Colon (tissue), 2 donors: ENCODE results near the gene RAPSN.

Experiments used
- FAIRE-seq: peaks from 2 replicates; lab custom pipeline; 2012; peaks lifted over from hg19 to GRCh38; lab: Jason Lieb, UNC
- donor health status: control.
- donor health status: control.

Gene RAPSN

DNA sequence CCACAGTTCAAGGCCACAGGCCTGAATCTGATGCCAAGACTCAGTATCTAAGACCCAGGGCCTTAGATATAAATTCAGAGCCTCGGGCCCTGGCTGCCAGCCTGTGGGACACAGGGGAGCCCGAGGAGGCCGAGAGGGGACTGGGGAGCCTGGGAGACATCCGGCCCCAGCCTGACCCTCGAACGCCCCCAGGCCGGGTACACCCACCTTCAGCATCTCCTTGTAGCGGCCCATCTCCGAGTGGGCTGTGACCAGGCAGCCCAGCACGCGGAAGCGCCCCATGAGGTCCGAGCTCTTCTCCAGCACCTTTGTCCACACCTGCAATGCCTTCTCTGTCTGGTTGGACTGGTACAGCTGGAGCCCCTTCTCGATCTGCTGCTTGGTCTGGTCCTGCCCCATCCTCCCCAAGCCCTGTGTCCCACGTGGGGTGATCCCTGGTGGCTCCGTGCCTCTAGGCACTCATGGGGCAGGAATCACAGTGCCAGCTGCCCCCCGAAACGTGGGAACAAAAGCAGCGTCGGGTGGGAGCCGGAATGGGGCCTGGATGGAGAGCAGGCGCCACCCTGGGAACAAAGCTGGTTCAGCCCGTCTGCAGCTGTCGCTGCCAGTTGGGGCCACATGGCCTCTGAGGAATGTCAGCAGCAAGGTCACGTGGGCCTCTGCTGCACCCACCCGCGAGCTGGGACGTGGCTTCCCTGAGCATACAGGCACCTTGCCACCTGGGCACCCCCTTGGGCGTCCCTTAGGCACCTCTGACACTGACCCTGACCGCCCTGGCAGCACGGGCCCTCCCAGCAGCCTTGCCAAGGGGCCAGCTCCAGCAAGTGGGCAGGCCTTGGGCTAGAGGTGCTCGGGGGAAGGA lies at the start of gene RAPSN:
Gene RAPSN, minus strand, starts transcription at position 571 of the 862 bp plus-strand sequence. Its CDS starts 172 bp downstream, at position 399.
- no peak for FAIRE-seq

DNA sequence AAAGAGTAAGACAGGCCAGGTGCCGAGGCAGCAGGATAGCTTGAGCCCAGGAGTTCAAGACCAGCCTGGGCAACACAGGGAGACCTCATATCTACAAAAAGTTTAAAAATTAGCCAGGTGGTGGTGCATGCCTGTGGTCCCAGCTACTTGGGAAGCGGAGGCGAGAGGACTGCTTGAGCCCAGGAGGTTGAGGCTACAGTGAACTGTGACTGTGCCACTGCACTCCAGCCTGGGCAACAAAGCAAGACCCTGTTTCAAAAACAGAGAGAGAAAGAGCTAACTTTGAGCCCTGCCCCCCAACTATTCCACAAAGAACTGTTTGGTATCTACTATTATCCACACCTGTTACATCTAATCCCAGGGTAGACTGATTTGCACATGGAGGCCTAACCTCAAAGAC lies 49.2 kb upstream of the RAPSN start:
- no peak for FAIRE-seq

DNA sequence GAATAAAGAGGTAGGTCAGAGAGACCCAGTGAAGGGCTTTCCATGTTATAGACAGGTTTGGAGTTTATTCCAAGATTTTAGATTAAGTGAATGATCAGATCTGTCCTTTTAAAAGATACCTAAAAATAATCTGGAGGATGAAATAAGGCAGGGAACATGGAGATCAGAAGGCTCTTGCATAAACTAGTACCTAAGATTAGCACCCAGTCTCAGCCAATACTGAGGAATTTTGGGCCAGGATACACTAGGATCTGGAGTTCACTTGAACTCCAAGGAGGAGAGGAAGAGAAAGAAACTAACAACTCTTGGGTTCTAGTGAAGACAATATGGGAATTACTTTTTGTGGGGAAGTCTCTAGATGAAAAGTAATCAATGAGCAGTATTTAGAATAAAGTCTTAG lies 47.9 kb upstream of the RAPSN start:
- no peak for FAIRE-seq

DNA sequence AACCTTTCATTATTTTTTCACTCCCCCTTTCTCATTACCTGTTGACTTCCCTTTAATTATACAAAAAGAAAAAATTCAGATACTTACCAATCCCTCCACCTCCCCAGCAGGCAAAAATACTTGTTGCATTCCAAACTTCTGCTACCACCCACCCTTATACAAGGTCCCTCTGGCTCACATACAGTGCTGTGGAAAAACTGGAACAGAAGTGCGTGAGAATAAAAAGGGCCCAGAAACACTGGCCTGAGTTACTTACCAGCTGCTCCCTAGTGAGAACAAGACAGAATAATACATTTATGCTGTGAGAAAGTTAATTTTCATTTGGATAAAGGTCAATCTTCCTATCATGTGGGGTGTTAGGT lies 46.9 kb upstream of the RAPSN start:
- FAIRE-seq, result no peak

GRCh38 chr11:47495011-47495855 lies 46.3 kb upstream of the RAPSN start:
- no peak for FAIRE-seq

- FAIRE-seq, result no peak
Measured at GRCh38 chr11:47489395-47489755, 40.4 kb upstream of the RAPSN start.

DNA sequence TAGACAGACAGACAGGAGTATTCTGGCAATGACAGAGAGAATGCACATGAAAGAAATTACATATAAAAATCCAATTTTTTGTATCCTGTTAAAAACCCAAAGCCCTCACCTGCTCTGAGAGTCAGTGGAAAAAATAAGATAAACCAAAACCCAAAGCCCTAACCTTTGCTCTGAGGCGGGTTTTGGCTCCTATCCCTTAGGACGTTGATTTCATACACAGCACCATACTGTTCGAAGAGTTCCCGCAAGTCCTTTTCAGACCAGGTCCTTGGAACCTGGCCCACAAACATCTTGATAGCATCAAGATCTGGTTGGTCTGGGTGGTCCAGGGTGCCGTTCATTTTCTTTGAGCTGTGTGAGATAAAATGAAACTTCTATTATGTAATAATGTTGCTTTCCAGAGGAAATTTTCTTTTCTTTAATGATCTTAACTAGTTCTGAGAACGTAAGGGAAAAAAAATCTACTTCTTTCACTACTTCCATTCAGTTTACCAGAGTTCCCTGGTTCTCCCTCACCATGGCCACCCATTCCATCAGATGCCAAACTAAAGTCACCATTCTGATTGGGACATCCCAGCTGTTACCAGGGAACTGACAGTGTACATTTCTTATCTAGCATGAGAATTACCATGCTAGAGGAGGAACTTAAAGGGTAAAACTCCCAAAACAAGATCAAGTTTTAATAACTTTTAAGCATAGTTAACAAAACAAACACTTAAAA lies 39.9 kb upstream of the RAPSN start:
- FAIRE-seq, result no peak

DNA sequence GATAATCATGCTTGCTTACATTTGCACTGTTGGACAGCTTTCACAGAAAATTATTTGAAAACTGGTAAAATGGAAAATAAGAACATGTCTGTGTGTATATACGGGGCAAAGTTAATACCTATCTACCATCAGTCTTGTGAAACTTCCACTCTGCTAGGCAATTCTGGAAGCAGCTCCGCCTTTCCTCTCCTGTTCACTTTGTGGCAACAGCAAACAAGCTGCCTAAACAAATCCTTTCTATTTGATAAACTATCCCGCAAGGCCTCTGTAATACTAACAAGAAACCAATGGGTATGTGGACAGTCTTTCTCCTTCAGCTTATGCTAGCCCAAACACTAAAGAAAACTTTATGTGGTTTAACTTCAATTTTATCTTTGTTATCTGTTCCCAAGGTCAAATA lies 39.2 kb upstream of the RAPSN start:
- FAIRE-seq, result no peak

GRCh38 chr11:47487421-47487820 lies 38.5 kb upstream of the RAPSN start:
- FAIRE-seq, result no peak

DNA sequence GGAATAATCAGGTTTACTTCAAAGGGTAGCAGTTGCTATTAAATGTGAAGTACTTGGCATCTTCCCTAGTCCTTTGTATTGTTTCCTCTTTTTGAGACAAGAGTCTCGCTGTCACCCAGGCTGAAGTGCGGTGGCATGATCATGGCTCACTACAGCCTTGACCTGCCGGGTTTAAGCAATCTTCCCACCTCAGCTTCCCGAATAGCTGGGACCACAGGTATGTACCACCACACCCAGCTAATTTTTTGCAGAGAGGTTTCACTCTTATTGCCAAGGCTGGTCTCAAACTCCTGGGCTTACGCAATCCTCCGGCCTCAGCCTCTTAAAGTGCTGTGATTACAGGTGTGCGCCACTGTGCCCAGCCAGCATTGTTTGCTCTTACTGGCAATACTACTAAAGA lies 36.2 kb upstream of the RAPSN start:
- FAIRE-seq, result no peak

GRCh38 chr11:47483457-47483856 lies 34.5 kb upstream of the RAPSN start:
- no peak for FAIRE-seq

GRCh38 chr11:47480762-47481161 lies 31.8 kb upstream of the RAPSN start:
- no peak for FAIRE-seq

DNA sequence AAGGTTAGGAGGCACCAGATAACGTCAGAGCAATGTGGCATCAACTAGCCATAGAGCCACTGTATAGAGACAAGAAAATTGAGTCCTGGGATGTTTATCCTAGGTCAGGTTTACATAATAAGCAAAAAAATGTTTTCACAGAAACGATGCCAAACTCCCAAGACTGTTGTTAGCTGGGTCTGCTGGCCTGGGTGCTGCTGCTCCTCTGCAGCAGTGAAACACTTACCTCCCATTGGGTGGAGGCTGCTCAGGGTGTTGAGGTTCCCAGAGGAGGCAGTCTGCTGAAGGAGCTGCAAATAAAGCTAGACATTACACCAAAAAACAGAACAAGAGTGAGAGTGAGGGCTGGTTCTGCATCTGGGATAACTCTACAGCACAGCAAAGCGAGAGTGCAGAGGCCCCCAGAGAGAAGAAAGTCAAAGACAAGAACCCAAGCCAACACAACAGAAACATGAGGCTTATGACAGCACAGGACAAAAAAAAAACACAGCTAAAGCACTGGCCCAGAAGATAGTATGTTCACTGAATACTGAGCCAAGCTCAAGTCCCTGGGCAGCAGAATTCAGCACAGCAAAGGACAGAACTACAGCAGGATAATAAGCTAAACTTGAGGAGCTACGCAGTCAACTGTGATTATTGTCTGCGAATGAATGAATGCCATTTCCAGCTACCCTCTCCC lies 29.9 kb upstream of the RAPSN start:
- no peak for FAIRE-seq

DNA sequence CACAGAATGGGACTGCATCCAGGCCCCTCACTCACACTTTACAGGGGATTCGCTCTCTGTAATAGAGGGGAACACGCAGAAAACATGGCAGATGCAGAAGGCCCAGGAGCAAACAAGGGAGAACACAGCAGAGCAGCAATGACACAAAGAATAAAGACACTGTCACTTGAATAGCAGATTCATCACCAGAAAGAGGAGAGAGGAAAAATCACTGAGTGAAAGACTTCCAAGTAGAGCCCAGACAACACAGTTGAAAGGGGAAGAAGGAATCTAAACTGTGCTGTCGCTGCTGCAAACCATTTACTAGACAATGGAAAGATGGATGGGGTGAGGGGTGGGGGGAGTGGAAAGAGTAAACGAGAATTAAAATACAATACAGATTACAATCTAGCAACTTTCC lies 28.8 kb upstream of the RAPSN start:
- FAIRE-seq, result no peak

GRCh38 chr11:47477323-47477722 lies 28.4 kb upstream of the RAPSN start:
- no peak for FAIRE-seq

- no peak for FAIRE-seq
Measured at GRCh38 chr11:47470671-47471070, 21.7 kb upstream of the RAPSN start.

- FAIRE-seq, result no peak
Measured at GRCh38 chr11:47469361-47470179, 20.6 kb upstream of the RAPSN start.

- FAIRE-seq, result no peak
Measured at GRCh38 chr11:47468598-47469214, 19.8 kb upstream of the RAPSN start.

GRCh38 chr11:47467357-47467756 lies 18.4 kb upstream of the RAPSN start:
- no peak for FAIRE-seq

GRCh38 chr11:47466701-47467250 lies 17.8 kb upstream of the RAPSN start:
- no peak for FAIRE-seq

DNA sequence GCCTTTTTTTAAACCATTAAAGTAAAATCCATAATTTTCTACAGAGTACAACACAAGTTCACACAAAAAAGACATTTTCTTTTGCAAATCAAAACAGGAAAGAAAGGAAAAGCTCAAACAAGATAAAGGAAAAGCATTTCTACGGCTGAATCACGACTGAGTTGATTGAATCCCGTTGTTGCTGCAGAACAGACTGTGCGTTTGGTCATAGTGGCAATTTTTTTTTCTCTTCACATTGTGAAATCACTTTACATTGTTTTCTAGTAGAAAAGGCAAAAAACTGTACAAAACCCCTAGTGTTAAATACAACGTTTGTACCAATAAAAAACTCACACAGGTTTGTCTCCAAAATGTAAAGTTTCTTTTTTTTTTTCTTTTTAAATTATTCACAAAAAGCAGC lies 17.3 kb upstream of the RAPSN start:
- FAIRE-seq, result no peak
